GM20000 (cell line): ENCODE measurements around the gene MBD3L5.
"Not testable (repeated sequence)": the region's sequence is repeated elsewhere in the genome, so short reads cannot be mapped to it uniquely, and the experiment has no call there.

Experiments used
- DNase-seq: peaks from one replicate; pipeline ENCODE4 v3.0.0; 2012; ENCODE audit warnings: low spot score
- CTCF ChIP-seq: IDR thresholded peaks from 2 replicates; pipeline ENCODE4 v1.5.1; 2012; ENCODE audit warnings: mild to moderate bottlenecking, control low read depth; ENCODE audit errors: extremely low read depth, missing control alignments

MBD3L5 gene

GRCh38 chr19:7018828-7019227, 11.6 kb upstream of the MBD3L5 start:
- TF ChIP-seq CTCF = no peak
- no peak for DNase-seq

- not testable (repeated sequence) for DNase-seq
These were observed 9.0 kb upstream of the MBD3L5 start, which contains the start of gene MBD3L2B for GRCh38 chr19:7021331-7021730. Gene MBD3L2B, minus strand, starts transcription at chr19:7021431. Its CDS starts 34 bp downstream, at chr19:7021397.

- not testable (repeated sequence) for DNase-seq
These were observed 1.6 kb upstream of the MBD3L5 start for GRCh38 chr19:7028790-7029189.

DNA sequence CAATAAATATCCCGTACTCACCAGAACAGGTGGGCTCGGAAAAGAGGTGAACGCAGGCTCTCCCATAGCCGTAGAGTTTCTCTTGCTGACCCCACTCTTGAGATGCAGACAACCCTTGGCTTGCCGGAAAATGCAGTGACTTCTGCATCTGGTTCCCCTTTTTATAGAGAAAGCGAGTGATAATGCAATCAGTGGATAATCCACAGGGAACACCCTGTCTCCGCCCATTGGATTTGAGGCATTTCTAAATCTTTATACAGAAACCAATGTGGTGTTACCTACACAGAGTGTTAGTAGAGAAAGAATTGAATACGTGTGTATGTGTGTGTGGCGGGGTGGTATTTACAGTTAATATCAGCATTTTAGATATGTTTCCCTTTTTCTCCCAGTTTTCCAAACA, 9.7 kb downstream of the MBD3L5 start, which contains the start of gene MBD3L4:
Gene MBD3L4 (minus strand): TSS at position 101 of the 400 bp plus-strand sequence. CDS start 35 bp downstream, at position 66.
- DNase-seq = not testable (repeated sequence)

- not testable (repeated sequence) for DNase-seq
These were observed 11.2 kb downstream of the MBD3L5 start for GRCh38 chr19:7041563-7041962.

DNA sequence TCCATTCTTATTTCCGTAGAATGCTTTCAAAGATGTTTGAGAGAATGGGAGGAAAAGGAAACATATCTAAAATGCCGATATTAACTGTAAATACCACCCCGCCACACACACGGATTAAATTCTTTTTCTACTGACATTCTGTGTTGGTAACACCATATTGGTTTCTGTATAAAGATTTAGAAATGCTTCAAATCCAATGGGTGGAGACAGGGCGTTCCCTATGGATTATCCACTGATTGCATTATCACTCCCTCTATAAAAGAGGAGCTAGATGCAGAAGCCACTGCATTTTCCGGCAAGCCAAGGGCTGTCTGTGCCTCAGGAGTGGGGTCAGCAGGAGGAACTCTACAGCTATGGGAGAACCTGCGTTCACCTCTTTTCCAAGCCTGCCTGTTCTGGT, 18.6 kb downstream of the MBD3L5 start, which contains the start of gene MBD3L2:
Gene MBD3L2 (plus strand): TSS at position 301 of the 400 bp plus-strand sequence. CDS start 53 bp downstream, at position 354.
- not testable (repeated sequence) for DNase-seq

- not testable (repeated sequence) for DNase-seq
These were observed 21.0 kb downstream of the MBD3L5 start for GRCh38 chr19:7051421-7051820.

- not testable (repeated sequence) for DNase-seq
These were observed 22.5 kb downstream of the MBD3L5 start for GRCh38 chr19:7052896-7053295.

DNA sequence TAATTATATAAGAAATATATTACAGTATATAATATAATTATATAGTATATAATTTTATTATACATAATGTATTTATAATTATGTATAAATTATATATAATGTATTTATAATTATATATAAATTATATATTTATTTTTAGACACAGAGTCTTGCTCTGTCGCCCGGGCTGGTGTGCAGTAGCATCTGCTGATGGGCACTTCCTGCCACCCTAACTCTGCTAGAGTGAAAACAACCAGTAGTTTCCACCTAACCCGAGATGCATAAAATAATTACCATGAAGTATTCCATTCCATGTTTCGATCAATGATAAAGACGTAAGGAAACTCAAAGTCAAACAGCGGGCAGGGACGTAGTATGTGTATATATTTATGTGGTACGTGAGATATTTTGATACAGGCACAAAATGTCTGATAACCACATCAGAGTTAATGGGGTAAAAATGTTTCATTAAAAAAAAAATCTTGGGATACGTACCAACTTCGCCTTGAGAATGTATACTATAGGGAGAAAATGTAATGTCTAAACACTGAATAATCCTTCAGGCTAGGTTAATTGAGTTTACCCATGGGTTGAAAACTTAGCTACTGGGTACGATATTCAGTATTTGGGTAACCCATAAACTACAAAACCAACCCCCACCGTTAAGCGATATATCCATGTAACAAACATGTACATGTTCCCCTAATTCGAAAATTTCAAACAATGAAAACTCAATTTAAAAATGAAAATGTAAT, 24.4 kb downstream of the MBD3L5 start:
- DNase-seq = not testable (repeated sequence)

- DNase-seq = not testable (repeated sequence)
These were observed 25.3 kb downstream of the MBD3L5 start for GRCh38 chr19:7055679-7056078.

DNA sequence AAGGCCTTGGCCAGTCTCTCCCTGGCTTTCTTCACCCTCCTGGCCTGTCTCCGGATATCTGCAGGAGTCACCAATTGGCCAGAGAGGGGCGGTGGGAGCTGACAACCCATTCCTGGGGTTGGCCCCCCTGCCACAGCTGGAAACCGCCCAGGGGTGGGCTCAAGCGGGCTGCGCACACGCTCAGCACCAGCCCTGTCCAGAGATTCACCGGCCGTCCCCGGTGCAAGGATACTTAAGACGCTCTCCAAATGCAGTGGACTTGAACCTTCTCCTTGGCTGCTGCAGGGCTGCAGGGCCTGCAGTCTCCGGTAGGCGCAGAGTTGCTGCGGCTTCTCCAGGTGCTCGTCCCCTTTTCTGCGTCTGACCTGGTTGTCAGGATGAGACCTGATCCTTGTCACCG, 26.0 kb downstream of the MBD3L5 start:
- not testable (repeated sequence) for DNase-seq

GRCh38 chr19:7058576-7058975, 28.2 kb downstream of the MBD3L5 start, which contains the start of gene MBD3L3:
Gene MBD3L3, minus strand, starts transcription at chr19:7058676. Its CDS starts 71 bp downstream, at chr19:7058605.
- not testable (repeated sequence) for DNase-seq

GRCh38 chr19:7059977-7060376, 29.6 kb downstream of the MBD3L5 start:
- not testable (repeated sequence) for DNase-seq

GRCh38 chr19:7063339-7063738, 33.0 kb downstream of the MBD3L5 start:
- no peak for TF ChIP-seq CTCF
- DNase-seq = no peak
